ENCODE measurements around the gene PFN3.

Gene PFN3

DNA sequence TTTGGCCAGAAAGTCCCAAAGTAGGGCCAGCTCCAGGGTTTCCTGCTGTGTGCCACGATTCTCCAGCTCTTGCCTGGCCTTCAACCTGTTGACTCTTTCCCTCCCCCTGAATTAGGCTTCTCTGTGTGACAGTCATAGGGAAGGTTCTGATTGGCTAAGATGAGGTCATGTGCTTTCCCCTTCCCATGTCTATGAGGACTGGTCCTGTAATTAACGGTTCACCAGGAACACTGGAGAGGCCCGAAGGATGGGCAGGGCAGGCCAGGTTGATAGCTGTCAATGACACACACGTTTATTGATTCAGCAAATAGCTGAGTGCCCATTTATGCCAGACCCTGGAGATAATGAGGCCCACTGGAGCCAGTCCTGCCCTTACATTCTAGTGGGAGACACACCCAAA lies 37.2 kb upstream of the PFN3 start:
- no peak for DNase-seq

DNA sequence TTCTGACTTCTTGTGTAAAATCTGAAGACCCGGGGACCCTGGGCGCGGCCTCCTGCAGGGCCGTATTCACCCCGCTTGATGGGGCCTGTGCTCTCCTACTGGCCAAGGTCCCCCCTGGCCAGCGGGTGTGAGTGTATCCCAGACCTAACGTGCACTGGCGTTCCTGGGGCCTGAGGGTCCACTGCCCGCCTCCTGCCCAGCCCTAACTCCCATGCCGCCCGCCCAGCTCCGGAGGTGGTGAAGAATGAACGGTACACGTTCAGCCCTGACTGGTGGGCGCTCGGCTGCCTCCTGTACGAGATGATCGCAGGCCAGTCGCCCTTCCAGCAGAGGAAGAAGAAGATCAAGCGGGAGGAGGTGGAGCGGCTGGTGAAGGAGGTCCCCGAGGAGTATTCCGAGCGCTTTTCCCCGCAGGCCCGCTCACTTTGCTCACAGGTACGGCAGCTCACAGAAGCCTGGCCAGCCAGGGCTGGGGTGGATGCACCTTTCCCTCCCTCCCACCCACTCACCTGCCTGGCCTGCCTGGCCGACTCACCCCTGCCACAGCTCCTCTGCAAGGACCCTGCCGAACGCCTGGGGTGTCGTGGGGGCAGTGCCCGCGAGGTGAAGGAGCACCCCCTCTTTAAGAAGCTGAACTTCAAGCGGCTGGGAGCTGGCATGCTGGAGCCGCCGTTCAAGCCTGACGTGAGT lies 35.5 kb upstream of the PFN3 start:
- no peak for DNase-seq

DNA sequence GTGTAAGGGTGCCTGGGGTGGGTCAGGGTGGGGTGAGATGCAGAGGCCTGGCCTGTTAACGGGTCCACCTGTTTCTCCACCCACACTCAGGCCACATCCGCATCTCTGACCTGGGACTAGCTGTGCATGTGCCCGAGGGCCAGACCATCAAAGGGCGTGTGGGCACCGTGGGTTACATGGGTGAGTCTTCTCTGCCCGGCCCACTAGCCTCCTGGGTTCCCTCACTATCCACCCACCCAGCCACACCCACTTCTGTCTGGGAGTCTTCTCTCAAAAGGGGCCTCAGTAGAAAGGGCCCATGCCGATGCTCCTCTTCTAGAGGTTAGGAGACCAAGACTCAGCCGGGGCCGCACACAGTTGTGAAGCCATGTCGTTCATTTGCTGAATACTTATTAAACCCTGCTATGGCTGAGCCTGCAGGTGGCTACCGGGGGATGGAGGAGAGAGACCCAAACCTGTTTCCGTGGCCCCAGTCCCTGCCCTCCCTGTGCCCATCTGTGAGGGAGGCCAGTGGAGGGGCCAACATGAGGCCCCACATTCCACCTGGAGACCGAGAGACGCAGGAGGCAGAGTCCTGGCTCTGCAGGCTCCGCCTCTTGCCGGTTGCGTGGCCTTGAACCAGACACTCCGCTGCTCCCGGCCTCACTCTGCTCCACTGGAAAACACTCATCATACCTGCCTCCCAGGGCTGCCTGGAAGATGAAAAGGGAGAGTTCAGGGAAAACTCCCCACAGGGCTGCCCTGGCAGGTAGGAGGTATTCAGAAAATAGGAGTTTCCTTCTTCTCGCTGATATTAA lies 34.7 kb upstream of the PFN3 start:
- no peak for DNase-seq

DNA sequence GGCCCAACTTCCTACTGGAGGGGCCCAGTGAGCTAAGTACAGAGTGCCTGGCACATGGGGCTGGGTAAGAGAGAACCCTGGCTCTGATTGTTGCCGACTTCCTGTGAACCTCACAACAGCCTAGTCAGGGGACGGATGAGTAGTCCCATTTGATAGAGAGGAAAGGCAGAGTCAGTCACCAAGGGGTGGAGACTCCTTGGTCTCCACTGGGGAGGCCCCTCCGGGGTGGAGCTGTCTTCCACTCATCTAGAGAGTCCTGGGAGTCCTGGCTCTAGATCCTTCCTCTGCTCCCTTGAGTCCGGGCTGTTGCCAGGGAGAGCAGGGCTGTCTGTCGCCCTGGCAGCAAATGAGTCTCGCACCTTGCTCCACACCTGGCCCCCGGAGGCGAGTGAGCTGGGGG lies 34.0 kb upstream of the PFN3 start:
- no peak for DNase-seq

DNA sequence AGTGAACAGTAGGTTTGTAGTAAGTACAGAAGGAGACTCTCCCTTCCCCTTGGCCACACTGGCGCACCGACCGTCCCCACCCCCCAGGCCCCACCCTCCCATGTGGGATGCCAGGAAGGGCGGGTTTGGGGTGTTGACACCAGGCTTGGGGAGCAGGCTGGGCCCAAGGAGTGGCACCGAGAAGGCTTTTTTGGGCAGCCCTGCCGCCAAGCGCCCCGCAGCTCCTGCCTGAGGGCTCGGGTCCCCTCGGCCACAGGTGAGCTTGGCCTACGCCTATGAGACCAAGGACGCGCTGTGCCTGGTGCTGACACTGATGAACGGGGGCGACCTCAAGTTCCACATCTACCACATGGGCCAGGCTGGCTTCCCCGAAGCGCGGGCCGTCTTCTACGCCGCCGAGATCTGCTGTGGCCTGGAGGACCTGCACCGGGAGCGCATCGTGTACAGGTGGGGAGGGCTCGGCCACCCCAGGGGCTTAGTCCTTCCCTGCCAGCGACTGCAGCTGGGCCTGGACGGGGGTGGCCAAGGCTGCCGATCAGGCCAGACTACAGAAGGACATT lies 33.3 kb upstream of the PFN3 start:
- DNase-seq, result no peak

DNA sequence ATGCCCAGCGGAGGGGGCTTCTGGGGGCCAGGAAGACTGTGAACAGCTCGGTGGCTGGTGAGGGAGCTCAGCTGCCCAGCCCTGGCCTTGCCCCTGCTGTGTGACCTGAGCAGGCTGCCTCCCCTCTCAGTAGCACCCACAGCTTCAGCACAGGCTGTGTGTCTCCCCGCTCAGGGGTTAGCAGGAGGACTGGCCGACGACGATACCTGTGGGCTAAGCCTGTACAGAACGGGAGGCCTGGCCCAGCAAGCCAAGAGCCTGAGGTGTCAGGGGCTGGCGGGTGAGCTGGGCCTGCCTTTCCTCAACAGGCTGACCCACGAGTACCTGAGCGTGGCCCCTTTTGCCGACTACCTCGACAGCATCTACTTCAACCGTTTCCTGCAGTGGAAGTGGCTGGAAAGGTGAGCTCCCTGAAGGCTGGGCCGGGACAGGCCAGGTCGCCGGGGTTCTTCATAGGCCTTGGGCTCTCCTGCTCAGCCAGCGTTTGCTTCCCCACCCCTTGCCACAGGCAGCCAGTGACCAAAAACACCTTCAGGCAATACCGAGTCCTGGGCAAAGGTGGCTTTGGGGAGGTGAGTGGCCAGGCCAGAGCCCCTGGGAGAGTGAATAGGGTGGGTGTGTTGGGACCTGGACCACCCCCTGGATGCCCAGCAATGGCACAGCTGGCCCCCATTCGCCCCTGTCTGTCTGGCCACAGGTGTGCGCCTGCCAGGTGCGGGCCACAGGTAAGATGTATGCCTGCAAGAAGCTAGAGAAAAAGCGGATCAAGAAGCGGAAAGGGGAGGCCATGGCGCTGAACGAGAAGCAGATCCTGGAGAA lies 32.6 kb upstream of the PFN3 start:
- no peak for DNase-seq

DNA sequence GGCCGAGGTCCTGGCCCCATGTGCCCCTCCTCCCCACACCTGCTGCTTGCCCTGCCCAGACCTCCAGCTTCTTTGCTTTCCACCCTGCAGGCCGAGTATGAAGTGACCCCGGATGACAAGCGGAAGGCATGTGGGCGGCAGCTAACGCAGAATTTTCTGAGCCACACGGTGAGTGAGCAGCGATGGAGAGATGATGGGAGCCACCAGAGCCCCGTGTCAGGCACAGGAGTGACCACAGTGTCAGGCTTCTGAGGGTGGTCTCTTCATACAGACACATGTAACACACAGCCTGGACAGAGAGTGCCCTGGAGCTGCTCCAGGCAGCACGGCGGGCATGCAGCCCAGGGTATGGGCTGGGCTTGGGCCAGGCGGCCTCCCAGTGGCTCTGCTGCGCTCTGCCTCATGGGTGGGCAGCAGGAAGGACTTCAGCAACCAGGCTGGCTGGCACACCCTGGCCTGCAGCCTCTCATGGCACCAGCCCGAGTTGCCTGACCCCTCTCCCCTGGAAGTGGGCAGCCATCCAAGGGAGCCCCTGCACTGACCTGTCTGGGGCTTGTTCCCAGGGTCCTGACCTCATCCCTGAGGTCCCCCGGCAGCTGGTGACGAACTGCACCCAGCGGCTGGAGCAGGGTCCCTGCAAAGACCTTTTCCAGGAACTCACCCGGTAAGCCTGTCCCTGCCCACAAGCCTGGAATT lies 31.8 kb upstream of the PFN3 start:
- no peak for DNase-seq

DNA sequence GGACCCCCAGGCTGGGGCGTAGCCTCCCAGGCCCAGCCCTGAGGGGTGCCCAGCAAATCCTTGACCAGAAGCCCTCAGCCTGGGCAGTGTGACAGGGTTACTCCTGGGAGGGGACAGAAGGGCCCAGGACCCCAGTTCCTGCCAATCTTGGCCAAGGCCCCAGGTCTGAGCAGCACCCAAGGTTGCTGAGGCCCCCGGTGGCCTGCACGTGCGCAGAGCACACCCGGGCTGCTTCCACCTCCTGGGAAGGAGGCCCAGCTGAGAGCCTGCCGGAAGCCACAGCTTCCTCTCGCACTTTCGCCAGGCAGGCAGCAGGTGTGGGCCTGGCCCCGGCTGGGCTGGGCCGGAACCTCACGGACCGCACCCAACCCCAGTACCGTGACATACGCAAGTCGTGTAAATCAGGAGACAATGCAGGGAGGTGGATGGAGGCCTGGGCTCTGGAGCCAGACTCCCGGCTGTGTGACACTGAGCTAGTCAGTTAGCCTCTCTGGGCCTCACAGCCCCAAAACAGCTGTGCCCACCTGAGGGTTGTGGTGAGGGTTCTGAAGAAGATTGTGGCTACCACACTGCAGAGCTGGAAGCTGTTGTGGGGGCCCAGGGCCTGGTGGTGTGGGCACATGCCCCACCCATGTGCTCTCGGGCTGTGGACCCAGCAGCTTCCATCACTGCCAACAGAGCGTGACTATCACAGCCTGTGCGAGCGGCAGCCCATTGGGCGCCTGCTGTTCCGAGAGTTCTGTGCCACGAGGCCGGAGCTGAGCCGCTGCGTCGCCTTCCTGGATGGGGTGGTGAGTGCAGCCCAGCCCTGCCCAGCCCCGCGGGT lies 31.1 kb upstream of the PFN3 start:
- DNase-seq, result no peak

DNA sequence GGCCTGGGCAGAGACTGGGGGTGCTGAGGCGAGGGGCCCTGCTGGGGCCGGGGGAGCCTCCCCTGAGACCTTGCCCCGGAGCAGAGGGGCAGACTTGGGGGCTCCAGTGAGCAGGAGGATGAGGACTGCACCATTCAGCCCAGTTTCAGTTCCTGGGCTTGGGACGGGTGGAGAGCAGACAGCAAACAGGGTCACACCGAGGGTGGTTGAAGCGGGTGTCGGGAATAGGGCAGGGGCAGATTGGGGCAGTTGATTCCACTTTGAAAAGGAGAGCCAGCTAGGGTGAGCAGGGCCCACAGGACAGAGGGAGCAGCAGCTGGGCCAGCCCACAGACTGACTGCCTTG lies 30.5 kb upstream of the PFN3 start:
- no peak for DNase-seq

DNA sequence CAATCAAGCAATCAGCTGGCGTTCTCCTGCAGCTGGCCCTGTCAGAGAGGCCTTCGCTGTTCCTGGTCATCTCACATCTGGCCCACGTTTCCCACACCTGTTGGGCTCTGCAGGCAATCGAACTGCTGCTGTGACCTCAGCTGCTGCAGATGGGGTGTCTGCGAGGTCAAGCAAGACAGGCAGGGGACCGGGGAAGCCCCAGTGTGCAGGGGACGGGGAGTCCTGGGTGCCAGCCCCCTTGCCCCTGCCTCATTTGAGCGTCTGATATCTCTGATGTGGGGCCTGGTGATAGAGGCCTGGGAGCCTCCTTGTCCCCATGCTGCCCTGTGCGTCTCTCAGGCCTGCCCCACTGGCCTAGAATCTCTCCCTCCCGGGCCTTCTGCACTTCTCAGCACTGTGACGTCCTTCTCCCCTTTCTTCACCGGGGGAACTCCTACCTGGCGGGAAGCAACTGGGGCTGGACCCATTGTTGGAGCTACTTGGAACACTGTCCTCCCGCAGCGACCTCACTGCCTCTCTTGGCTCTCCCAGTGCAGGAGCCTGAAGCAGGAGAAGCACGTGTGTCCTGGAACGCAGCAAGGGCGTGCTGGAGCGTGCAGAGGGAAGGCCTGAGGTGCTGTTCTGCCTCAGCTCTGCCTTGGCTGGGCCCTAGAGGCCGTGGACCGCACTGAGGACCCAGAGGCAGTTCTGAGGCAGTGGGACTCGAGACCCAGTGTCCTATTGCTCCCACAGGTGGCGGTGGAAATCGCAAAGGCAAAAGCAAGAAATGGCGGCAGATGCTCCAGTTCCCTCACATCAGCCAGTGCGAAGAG lies 29.9 kb upstream of the PFN3 start:
- no peak for DNase-seq

DNA sequence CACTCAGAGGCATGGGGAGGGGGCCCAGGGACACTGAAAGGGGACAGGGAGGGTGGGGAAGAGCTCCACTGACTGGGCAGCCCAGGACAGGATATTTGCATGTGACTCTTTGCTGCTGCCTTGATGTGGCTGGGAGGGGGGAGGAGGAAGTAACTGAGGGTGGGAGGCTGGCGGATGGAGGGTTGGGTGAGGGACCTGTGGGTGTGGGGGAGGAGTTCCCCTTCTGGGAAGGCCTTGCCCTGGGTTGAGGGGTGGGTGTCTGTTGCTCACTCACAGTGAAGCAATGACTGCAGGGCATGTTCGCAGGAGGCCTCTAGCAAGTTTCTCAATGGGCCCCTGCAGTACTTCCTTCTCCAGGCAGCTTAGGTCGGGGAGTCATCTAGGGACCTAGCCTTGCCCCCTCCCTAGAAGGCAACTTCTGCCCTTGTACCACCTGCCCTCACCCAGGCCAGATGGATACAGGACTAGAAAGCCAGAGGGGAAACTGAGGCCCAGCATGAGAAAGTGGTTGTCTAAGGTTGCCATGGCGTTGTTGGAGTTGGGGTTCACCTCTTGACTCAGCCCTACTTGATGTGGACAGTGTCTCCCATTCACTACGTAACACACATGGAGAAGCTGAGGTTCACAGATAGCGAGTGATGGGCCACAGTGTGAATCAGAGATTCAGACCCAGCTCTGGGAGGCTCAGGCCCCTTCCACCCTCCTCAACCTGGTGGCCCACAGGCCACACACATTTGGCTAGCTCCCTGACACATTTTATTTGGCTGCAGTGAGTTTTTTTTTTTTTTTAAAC lies 29.0 kb upstream of the PFN3 start:
- DNase-seq, result peak; percentile 41

DNA sequence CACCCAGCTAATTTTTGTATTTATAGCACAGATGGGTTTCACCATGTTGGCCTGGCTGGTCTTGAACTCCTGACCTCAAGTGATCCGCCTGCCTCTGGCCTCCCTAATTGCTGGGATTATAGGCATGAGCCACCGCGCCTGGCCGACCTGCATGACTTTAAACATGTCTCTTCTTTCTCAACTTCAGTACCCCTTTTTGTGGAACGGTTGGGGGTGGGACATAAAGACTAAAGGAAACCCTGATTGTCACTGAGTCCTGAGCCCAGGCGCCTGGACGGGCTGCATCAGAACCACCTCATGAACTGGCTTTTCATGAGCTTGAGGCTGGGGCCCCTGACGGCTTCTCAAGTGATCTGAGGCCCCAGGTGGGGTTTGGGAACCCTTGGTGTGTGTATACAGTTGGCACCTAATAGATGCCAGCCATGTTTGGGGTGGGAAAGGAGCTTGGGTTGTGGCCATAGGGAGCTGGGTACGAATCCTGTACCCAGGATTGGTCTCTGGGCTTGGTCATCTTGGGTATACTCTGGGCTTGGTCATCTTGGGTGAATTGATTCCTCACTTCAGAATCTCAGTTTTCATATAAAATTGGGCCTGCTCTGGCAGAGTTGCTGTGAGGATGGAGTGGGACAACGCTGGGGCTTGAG lies 28.2 kb upstream of the PFN3 start:
- no peak for DNase-seq

DNA sequence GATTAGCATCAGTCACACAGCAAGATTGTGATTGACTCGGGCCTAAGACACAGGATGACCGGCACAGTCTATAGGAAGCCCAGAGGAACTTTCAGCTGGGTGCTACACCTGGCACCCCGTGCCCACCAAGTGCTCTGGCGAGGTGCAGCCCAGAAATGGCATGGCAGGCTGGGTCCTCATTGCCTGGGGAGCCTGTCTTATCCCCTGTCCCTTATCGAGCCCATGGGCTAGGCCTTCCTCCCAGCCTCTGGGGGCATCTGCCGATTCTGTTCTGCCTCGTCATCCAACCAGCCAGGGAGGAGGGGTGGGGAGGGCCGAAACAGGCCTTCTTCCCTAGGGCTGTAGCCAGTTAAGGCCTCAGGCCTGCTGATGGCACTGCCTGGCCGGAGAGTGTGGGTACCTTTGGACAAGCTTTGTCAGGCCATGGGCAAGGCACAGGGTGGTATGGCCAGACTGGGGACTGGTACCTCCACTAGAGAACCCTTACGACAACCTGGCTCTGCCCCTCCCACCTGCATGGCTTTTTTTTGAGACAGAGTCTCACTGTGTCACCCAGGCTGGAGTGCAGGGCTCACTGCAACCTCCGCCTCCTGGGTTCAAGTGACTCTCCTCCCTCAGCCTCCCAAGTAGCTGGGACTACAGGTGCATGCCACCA lies 27.6 kb upstream of the PFN3 start:
- peak; percentile 87 for DNase-seq

DNA sequence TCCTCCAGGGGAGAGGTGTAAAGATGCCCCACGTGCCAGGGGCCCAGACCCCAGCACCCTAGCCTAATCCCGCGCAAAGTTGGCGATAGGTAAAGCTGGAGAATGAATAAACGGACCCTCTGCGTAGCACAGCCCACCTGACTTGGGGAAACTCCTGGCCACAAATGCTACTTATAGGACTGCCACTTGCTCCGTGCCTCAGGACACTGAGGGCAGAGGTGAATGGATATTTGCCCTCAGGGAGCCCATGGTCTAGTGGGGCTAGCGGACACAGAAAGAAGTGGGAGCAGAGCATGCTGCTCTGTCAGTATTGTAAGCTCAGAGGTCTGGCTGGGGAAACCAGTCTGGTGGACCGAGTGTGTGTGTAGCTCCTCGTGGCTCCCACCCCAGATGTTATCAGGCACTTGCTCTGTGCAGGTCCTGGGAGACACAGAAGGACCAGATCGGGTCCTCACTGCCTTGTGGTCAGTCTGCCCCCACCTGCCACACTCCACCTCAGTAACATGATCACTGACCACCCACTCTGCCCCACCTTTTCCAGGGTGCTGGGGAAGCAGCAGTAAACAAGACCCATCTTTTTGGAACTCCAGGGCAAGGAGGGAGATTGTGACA lies 26.9 kb upstream of the PFN3 start:
- peak; percentile 76 for DNase-seq

DNA sequence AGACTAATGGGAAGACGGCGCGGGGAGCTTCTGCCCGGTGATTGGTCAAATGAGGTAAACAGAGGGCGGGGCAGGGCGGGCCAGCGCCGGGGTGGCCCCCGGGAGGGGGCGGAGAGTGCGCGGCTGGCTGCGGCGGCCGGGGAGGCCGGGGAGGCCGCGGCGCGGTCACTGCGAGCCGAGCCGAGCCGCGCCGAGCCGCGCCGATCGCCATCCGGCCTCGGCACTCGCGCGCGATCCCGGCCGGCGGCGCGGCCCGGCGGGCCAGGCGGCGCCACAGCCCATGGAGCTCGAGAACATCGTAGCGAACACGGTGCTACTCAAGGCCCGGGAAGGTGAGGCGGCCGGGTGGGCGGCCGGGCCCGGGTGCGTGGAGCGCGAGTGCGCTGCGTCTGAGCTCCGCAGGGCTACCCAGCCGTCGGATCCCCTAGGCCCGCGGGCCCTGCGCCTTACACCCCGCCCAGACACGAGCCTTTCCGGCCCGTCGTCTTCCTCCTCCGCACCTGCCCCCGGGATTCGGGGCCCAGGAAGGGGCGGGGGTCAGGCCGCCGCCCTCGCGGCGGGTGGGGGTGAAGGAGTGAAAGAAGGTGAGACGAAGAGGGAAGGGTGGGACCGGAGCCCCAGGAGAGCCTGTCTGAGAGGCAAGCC lies 26.2 kb upstream of the PFN3 start, which contains the start of gene GRK6:
Gene GRK6, plus strand, starts transcription at position 111 of the 645 bp plus-strand sequence. Its CDS starts 170 bp downstream, at position 281.
- peak; percentile 49 for DNase-seq

DNA sequence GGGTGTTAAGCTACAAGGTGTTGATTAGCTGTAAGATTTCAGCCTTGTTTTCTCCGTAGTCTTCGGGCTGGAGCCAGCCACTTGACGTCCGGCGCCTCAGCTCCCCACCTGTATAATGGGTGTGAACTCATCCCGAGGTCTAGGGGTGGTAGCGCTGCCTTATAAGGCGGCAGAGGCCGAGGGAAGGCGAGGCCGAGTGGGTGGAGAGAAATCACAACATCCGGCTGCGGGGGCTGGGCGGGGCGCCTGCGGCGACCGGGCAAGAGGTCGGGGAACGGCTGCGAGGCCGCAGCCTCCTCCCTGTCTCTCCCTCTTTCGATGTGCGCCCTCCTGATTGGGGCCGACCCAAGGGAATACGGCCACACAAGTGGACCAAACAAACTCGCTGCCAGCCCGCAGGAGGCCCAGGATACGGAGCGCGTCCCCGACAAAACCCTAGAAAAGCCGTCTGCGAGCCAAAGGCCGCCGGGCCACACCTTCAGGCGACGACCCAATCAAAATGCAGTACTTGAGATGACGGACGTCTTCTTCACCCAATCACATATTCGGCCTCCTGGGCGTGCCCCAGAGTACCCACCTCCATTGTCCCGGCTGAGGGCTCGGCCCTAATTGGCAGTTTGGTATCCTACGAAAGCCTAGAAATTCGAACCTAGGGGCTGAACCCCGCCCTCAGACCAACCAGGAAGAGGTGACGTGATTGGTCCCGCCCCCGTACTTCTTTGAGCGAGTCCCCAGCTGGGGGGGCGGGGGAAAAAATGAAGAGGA lies 25.5 kb upstream of the PFN3 start:
- peak; percentile 100 for DNase-seq

DNA sequence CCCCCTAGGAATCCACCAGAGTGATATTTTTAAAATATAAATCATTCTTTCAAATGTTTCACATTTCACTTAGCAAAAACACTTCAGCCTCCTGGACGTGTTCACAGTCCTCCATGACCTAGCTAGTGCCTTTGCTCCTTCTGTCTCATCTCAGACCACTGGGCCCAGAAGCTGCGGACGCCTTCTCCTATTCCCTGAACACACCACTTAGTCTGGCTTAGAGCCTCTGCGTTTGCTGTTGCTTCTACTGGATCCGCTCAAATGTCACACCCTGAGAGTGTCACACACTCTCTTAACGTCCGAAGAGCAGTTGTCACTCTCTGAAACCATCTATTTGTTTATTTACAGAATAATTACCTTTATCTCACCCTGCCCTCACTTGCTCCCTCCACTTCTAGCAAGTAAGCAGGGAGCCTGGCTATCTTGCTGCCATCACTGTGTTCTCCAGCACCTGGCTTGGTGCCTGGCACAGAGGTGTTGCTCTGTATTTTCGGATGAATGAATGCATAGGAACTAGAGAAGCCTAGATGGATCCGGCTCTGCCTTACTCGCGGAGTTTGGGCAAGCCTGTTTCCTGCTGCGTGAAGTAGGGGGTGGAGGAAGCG lies 24.8 kb upstream of the PFN3 start:
- no peak for DNase-seq

Measured in hematopoietic multipotent progenitor cell treated with erythropoietin and hydrocortisone succinate and interleukin-3 and kit ligand, for 8 days (in vitro differentiated cells).